ENCODE results near the gene PKNOX2. TPM values are rescaled to one million over a fixed set of nuclear protein-coding genes. Genes with fewer than 3 reads are reported as not detected.
A peak's percentile ranks its signal among the peaks of the same experiment; 100 is the strongest.

The PKNOX2 gene
- total RNA-seq, 2 donors from 2014 or later = 4.0 to 6.9 TPM

DNA sequence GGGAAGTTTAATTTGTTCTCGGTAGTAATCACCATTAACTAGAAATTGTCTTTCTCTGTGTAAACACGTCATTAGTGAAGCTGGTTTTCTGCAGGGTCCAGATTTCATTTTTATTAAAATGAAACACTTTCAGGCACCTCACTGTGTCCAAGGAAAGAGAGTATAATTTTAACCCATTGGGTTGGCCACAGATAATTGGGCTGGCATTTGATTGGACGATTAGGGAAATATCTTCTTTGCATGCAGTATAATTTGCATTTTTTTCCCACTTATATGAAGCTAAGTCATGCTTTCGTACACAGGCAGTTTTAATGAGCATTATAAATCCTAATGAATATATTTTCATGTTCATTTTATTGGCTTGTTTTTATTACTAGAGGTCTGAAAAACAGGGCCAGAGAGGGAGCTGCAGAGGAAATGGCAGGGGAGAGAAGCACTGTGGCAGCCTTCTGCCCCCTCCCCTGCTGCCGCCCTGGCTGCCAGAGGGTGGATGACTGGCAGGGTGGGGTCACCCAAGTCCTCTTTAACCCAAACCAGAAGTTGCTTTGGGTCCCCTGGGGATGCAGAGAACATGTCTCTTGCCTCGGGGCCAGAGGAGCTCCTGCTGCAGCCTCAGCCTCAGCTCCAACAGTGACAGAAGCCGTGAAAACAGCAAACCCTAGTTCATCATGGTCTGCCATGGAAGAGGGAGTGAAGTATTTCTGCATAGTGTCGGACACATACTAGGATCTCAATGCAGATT is 93.9 kb downstream of the PKNOX2 start:
- Histone ChIP-seq H3K27me3 (ENCODE audit: control insufficient read depth, insufficient read depth, low read length, poor library complexity, severe bottlenecking) (no peaks in the 10 kb centered on the region), H3K27ac (ENCODE audit: low read depth, low read length) (no peak overlapping the region), H3K9me3 (ENCODE audit: control insufficient read depth, low read length) (no peaks in the 10 kb centered on the region), H3K4me3 (ENCODE audit: low read length) (no peak overlapping the region), H3K36me3 (ENCODE audit: control insufficient read depth, insufficient read depth, low read length) (no peaks in the 10 kb centered on the region), H3K9ac (ENCODE audit: extremely low read depth, low read length, poor library complexity, severe bottlenecking) (no peak overlapping the region), H3K4me1 (ENCODE audit: control insufficient read depth, insufficient read depth, low read length) (peaks cover 6% of the 10 kb centered on the region)
- no peaks in the 10 kb centered on the region for H3K9me3 Mint-ChIP-seq
- no peaks in the 10 kb centered on the region for H3K36me3 Mint-ChIP-seq (ENCODE audit: low read depth)
- DNase-seq = no peak
- H3K4me1 Mint-ChIP-seq = peaks cover 44% of the 10 kb centered on the region
- TF ChIP-seq, protein P1, sequence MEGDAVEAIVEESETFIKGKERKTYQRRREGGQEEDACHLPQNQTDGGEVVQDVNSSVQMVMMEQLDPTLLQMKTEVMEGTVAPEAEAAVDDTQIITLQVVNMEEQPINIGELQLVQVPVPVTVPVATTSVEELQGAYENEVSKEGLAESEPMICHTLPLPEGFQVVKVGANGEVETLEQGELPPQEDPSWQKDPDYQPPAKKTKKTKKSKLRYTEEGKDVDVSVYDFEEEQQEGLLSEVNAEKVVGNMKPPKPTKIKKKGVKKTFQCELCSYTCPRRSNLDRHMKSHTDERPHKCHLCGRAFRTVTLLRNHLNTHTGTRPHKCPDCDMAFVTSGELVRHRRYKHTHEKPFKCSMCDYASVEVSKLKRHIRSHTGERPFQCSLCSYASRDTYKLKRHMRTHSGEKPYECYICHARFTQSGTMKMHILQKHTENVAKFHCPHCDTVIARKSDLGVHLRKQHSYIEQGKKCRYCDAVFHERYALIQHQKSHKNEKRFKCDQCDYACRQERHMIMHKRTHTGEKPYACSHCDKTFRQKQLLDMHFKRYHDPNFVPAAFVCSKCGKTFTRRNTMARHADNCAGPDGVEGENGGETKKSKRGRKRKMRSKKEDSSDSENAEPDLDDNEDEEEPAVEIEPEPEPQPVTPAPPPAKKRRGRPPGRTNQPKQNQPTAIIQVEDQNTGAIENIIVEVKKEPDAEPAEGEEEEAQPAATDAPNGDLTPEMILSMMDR (conservative IDR thresholded peaks at IDR 0.05) = peak; percentile 20
- no peak overlapping the region for H3K4me3 Mint-ChIP-seq
- WGBS, 2 experiments (ENCODE audit: insufficient coverage in 1 of 2, insufficient read length in 1 of 2) = 91 to 95% methylated on average over 5 to 8 of the region's 8 CpGs
- H3K27me3 Mint-ChIP-seq (ENCODE audit: insufficient read depth) = peaks cover 4% of the 10 kb centered on the region
- H3K27ac Mint-ChIP-seq = no peak overlapping the region

DNA sequence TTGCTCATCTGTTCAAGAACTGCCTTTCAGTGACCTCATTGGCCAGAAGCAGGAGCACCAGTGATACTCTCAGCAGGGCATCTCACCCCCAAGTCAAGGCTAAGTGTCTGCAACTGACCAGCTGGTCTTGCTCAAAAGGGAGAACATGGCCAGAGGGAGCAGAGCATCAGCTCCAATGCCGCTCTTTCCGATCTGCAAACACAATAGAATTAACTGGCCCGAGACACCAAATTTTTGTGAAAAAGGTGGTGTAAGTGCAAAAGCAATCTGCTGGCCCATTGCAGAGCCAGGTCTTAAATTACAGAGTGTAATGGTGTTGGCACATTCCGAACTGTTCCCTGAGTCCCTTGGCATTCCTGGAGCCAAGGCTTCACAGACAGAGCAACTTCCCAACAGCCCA is 97.0 kb downstream of the PKNOX2 start:
- peaks cover 13% of the 10 kb centered on the region for H3K4me1 ChIP-seq (ENCODE audit: control insufficient read depth, insufficient read depth, low read length)
- no peak overlapping the region for H3K4me3 ChIP-seq (ENCODE audit: low read length)
- no peaks in the 10 kb centered on the region for H3K36me3 Mint-ChIP-seq (ENCODE audit: low read depth)
- no peaks in the 10 kb centered on the region for H3K36me3 ChIP-seq (ENCODE audit: control insufficient read depth, insufficient read depth, low read length)
- no peaks in the 10 kb centered on the region for H3K9me3 ChIP-seq (ENCODE audit: control insufficient read depth, low read length)
- H3K4me1 Mint-ChIP-seq = peaks cover 55% of the 10 kb centered on the region
- H3K27ac ChIP-seq (ENCODE audit: low read depth, low read length) = peak overlapping the region; percentile 92
- no peaks in the 10 kb centered on the region for H3K9me3 Mint-ChIP-seq
- no peaks in the 10 kb centered on the region for H3K27me3 ChIP-seq (ENCODE audit: control insufficient read depth, insufficient read depth, low read length, poor library complexity, severe bottlenecking)
- no peak overlapping the region for H3K9ac ChIP-seq (ENCODE audit: extremely low read depth, low read length, poor library complexity, severe bottlenecking)
- H3K4me3 Mint-ChIP-seq = peak overlapping the region; percentile 42
- WGBS, 2 experiments (ENCODE audit: insufficient coverage in 1 of 2, insufficient read length in 1 of 2) = 95 to 96% methylated on average over 3 to 4 of the region's 4 CpGs
- H3K27me3 Mint-ChIP-seq (ENCODE audit: insufficient read depth) = peaks cover 7% of the 10 kb centered on the region
- H3K27ac Mint-ChIP-seq = no peak overlapping the region
- TF ChIP-seq, protein P1 (conservative IDR thresholded peaks at IDR 0.05) = no peak
- no peak for DNase-seq

- Mint-ChIP-seq H3K27me3 (ENCODE audit: insufficient read depth) (peaks cover 7% of the 10 kb centered on the region), H3K4me3 (peak overlapping the region; percentile 42), H3K27ac (no peak overlapping the region), H3K36me3 (ENCODE audit: low read depth) (no peaks in the 10 kb centered on the region), H3K9me3 (no peaks in the 10 kb centered on the region), H3K4me1 (peaks cover 53% of the 10 kb centered on the region)
- H3K4me3 ChIP-seq (ENCODE audit: low read length) = peak overlapping the region; percentile 12
- peak overlapping the region; percentile 92 for H3K27ac ChIP-seq (ENCODE audit: low read depth, low read length)
- TF ChIP-seq, protein P1 (conservative IDR thresholded peaks at IDR 0.05) = no peak
- no peaks in the 10 kb centered on the region for H3K36me3 ChIP-seq (ENCODE audit: control insufficient read depth, insufficient read depth, low read length)
- 46 to 62% methylated on average over 8 to 20 of the region's 20 CpGs for WGBS, 2 experiments (ENCODE audit: insufficient coverage in 1 of 2, insufficient read length in 1 of 2)
- DNase-seq = no peak
- H3K27me3 ChIP-seq (ENCODE audit: control insufficient read depth, insufficient read depth, low read length, poor library complexity, severe bottlenecking) = no peaks in the 10 kb centered on the region
- peaks cover 17% of the 10 kb centered on the region for H3K4me1 ChIP-seq (ENCODE audit: control insufficient read depth, insufficient read depth, low read length)
- peak overlapping the region; percentile 56 for H3K9ac ChIP-seq (ENCODE audit: extremely low read depth, low read length, poor library complexity, severe bottlenecking)
- no peaks in the 10 kb centered on the region for H3K9me3 ChIP-seq (ENCODE audit: control insufficient read depth, low read length)
Measured at GRCh38 chr11:125262194-125262829, 97.8 kb downstream of the PKNOX2 start.

Data from endodermal cell (in vitro differentiated cells).